Measurements from ENCODE around the gene CLIP4. TPM values are rescaled to one million over a fixed set of nuclear protein-coding genes. Genes with fewer than 3 reads are reported as not detected.

Gene CLIP4
- total RNA-seq, 1 donor from 2014 or later, result 27.7 TPM

GRCh38 chr2:29113027-29113686 lies 2.1 kb upstream of the CLIP4 start:
- no peaks in the 10 kb centered on the region for H3K27me3 ChIP-seq (ENCODE audit: control insufficient read depth in 3 of 3, insufficient read depth in 3 of 3, low read length in 3 of 3)
- no peaks in the 10 kb centered on the region for H3K9me3 ChIP-seq (ENCODE audit: control insufficient read depth in 3 of 3, low read length in 3 of 3)
- H3K4me1 ChIP-seq (ENCODE audit: control insufficient read depth in 3 of 3, insufficient read depth in 3 of 3, low read length in 3 of 3), result peaks cover 9 to 21% (median 10%) of the 10 kb centered on the region in 3 donors
- no peaks in the 10 kb centered on the region for H3K36me3 ChIP-seq (ENCODE audit: control insufficient read depth in 3 of 3, insufficient read depth in 3 of 3, low read length in 3 of 3)
- H3K27ac ChIP-seq (ENCODE audit: low read depth, low read length), result no peak overlapping the region
- no peak overlapping the region for H3K9ac ChIP-seq (ENCODE audit: low read depth in 1 of 3, low read length in 3 of 3)
- H3K4me3 ChIP-seq (ENCODE audit: low read length in 3 of 3), result no peak overlapping the region

GRCh38 chr2:29113891-29114321 lies 1.3 kb upstream of the CLIP4 start:
- Histone ChIP-seq H3K27ac (ENCODE audit: low read depth, low read length) (peak overlapping the region; percentile 82), H3K27me3 (ENCODE audit: control insufficient read depth in 3 of 3, insufficient read depth in 3 of 3, low read length in 3 of 3) (no peaks in the 10 kb centered on the region), H3K9me3 (ENCODE audit: control insufficient read depth in 3 of 3, low read length in 3 of 3) (no peaks in the 10 kb centered on the region), H3K4me1 (ENCODE audit: control insufficient read depth in 3 of 3, insufficient read depth in 3 of 3, low read length in 3 of 3) (peaks cover 10 to 21% (median 11%) of the 10 kb centered on the region in 3 donors), H3K36me3 (ENCODE audit: control insufficient read depth in 3 of 3, insufficient read depth in 3 of 3, low read length in 3 of 3) (no peaks in the 10 kb centered on the region), H3K9ac (ENCODE audit: low read depth in 1 of 3, low read length in 3 of 3) (no peak overlapping the region), H3K4me3 (ENCODE audit: low read length in 3 of 3) (no peak overlapping the region)

- H3K4me1 ChIP-seq (ENCODE audit: control insufficient read depth in 3 of 3, insufficient read depth in 3 of 3, low read length in 3 of 3), result peaks cover 12 to 21% (median 13%) of the 10 kb centered on the region in 3 donors
- H3K9me3 ChIP-seq (ENCODE audit: control insufficient read depth in 3 of 3, low read length in 3 of 3), result no peaks in the 10 kb centered on the region
- H3K36me3 ChIP-seq (ENCODE audit: control insufficient read depth in 3 of 3, insufficient read depth in 3 of 3, low read length in 3 of 3), result no peaks in the 10 kb centered on the region
- peak overlapping the region; percentile 67 to 87 (median 78) for H3K9ac ChIP-seq (ENCODE audit: low read depth in 1 of 3, low read length in 3 of 3)
- H3K27ac ChIP-seq (ENCODE audit: low read depth, low read length), result peak overlapping the region; percentile 82
- H3K27me3 ChIP-seq (ENCODE audit: control insufficient read depth in 3 of 3, insufficient read depth in 3 of 3, low read length in 3 of 3), result no peaks in the 10 kb centered on the region
- peak overlapping the region; percentile 52 to 67 (median 64) for H3K4me3 ChIP-seq (ENCODE audit: low read length in 3 of 3)
Observed at GRCh38 chr2:29114586-29114945, 649 bp upstream of the CLIP4 start.

- H3K27ac ChIP-seq (ENCODE audit: low read depth, low read length), result peak overlapping the region; percentile 85
- no peaks in the 10 kb centered on the region for H3K36me3 ChIP-seq (ENCODE audit: control insufficient read depth in 3 of 3, insufficient read depth in 3 of 3, low read length in 3 of 3)
- peak overlapping the region; percentile 84 to 87 (median 87) for H3K9ac ChIP-seq (ENCODE audit: low read depth in 1 of 3, low read length in 3 of 3)
- peaks cover 15 to 21% (median 19%) of the 10 kb centered on the region in 3 donors for H3K4me1 ChIP-seq (ENCODE audit: control insufficient read depth in 3 of 3, insufficient read depth in 3 of 3, low read length in 3 of 3)
- no peaks in the 10 kb centered on the region for H3K27me3 ChIP-seq (ENCODE audit: control insufficient read depth in 3 of 3, insufficient read depth in 3 of 3, low read length in 3 of 3)
- no peaks in the 10 kb centered on the region for H3K9me3 ChIP-seq (ENCODE audit: control insufficient read depth in 3 of 3, low read length in 3 of 3)
- H3K4me3 ChIP-seq (ENCODE audit: low read length in 3 of 3), result peak overlapping the region; percentile 81 to 94 (median 91)
Observed at GRCh38 chr2:29115797-29116781, 874 bp downstream of the CLIP4 start.

- no peak overlapping the region for H3K4me3 ChIP-seq (ENCODE audit: low read length in 3 of 3)
- H3K9ac ChIP-seq (ENCODE audit: low read depth in 1 of 3, low read length in 3 of 3), result no peak overlapping the region
- no peaks in the 10 kb centered on the region for H3K27me3 ChIP-seq (ENCODE audit: control insufficient read depth in 3 of 3, insufficient read depth in 3 of 3, low read length in 3 of 3)
- no peaks in the 10 kb centered on the region for H3K36me3 ChIP-seq (ENCODE audit: control insufficient read depth in 3 of 3, insufficient read depth in 3 of 3, low read length in 3 of 3)
- no peaks in the 10 kb centered on the region for H3K9me3 ChIP-seq (ENCODE audit: control insufficient read depth in 3 of 3, low read length in 3 of 3)
- H3K27ac ChIP-seq (ENCODE audit: low read depth, low read length), result peak overlapping the region; percentile 4
- peaks cover 15 to 21% (median 19%) of the 10 kb centered on the region in 3 donors for H3K4me1 ChIP-seq (ENCODE audit: control insufficient read depth in 3 of 3, insufficient read depth in 3 of 3, low read length in 3 of 3)
Observed at GRCh38 chr2:29117636-29118303, 2.6 kb downstream of the CLIP4 start.

- H3K27ac ChIP-seq (ENCODE audit: low read depth, low read length), result no peak overlapping the region
- H3K4me3 ChIP-seq (ENCODE audit: low read length in 3 of 3), result no peak overlapping the region
- H3K9ac ChIP-seq (ENCODE audit: low read depth in 1 of 3, low read length in 3 of 3), result no peak overlapping the region
- H3K4me1 ChIP-seq (ENCODE audit: control insufficient read depth in 3 of 3, insufficient read depth in 3 of 3, low read length in 3 of 3), result peaks cover 15 to 21% (median 19%) of the 10 kb centered on the region in 3 donors
- H3K9me3 ChIP-seq (ENCODE audit: control insufficient read depth in 3 of 3, low read length in 3 of 3), result peaks cover 0 to 3% (median 0%) of the 10 kb centered on the region in 3 donors
- H3K27me3 ChIP-seq (ENCODE audit: control insufficient read depth in 3 of 3, insufficient read depth in 3 of 3, low read length in 3 of 3), result no peaks in the 10 kb centered on the region
- peaks cover 0 to 8% (median 3%) of the 10 kb centered on the region in 3 donors for H3K36me3 ChIP-seq (ENCODE audit: control insufficient read depth in 3 of 3, insufficient read depth in 3 of 3, low read length in 3 of 3)
Observed at GRCh38 chr2:29119211-29119610, 4.0 kb downstream of the CLIP4 start.

- Histone ChIP-seq H3K27ac (ENCODE audit: low read depth, low read length) (no peak overlapping the region), H3K9ac (ENCODE audit: low read depth in 1 of 3, low read length in 3 of 3) (no peak overlapping the region), H3K27me3 (ENCODE audit: control insufficient read depth in 3 of 3, insufficient read depth in 3 of 3, low read length in 3 of 3) (no peaks in the 10 kb centered on the region), H3K4me1 (ENCODE audit: control insufficient read depth in 3 of 3, insufficient read depth in 3 of 3, low read length in 3 of 3) (peaks cover 13 to 15% (median 15%) of the 10 kb centered on the region in 3 donors), H3K9me3 (ENCODE audit: control insufficient read depth in 3 of 3, low read length in 3 of 3) (peaks cover 0 to 3% (median 0%) of the 10 kb centered on the region in 3 donors), H3K36me3 (ENCODE audit: control insufficient read depth in 3 of 3, insufficient read depth in 3 of 3, low read length in 3 of 3) (peaks cover 2 to 16% (median 12%) of the 10 kb centered on the region in 3 donors), H3K4me3 (ENCODE audit: low read length in 3 of 3) (no peak overlapping the region)
Observed at GRCh38 chr2:29120846-29121245, 5.6 kb downstream of the CLIP4 start.

GRCh38 chr2:29123617-29124349 lies 8.6 kb downstream of the CLIP4 start:
- H3K9ac ChIP-seq (ENCODE audit: low read depth in 1 of 3, low read length in 3 of 3), result no peak overlapping the region
- peaks cover 0 to 8% (median 5%) of the 10 kb centered on the region in 3 donors for H3K4me1 ChIP-seq (ENCODE audit: control insufficient read depth in 3 of 3, insufficient read depth in 3 of 3, low read length in 3 of 3)
- no peak overlapping the region for H3K4me3 ChIP-seq (ENCODE audit: low read length in 3 of 3)
- H3K9me3 ChIP-seq (ENCODE audit: control insufficient read depth in 3 of 3, low read length in 3 of 3), result peaks cover 0 to 3% (median 0%) of the 10 kb centered on the region in 3 donors
- no peak overlapping the region for H3K27ac ChIP-seq (ENCODE audit: low read depth, low read length)
- H3K36me3 ChIP-seq (ENCODE audit: control insufficient read depth in 3 of 3, insufficient read depth in 3 of 3, low read length in 3 of 3), result peaks cover 2 to 19% (median 12%) of the 10 kb centered on the region in 3 donors
- no peaks in the 10 kb centered on the region for H3K27me3 ChIP-seq (ENCODE audit: control insufficient read depth in 3 of 3, insufficient read depth in 3 of 3, low read length in 3 of 3)

- no peak overlapping the region for H3K4me3 ChIP-seq (ENCODE audit: low read length in 3 of 3)
- H3K4me1 ChIP-seq (ENCODE audit: control insufficient read depth in 3 of 3, insufficient read depth in 3 of 3, low read length in 3 of 3), result peaks cover 0 to 7% (median 3%) of the 10 kb centered on the region in 3 donors
- H3K27me3 ChIP-seq (ENCODE audit: control insufficient read depth in 3 of 3, insufficient read depth in 3 of 3, low read length in 3 of 3), result no peaks in the 10 kb centered on the region
- H3K36me3 ChIP-seq (ENCODE audit: control insufficient read depth in 3 of 3, insufficient read depth in 3 of 3, low read length in 3 of 3), result peaks cover 2 to 19% (median 12%) of the 10 kb centered on the region in 3 donors
- no peak overlapping the region for H3K27ac ChIP-seq (ENCODE audit: low read depth, low read length)
- no peak overlapping the region for H3K9ac ChIP-seq (ENCODE audit: low read depth in 1 of 3, low read length in 3 of 3)
- H3K9me3 ChIP-seq (ENCODE audit: control insufficient read depth in 3 of 3, low read length in 3 of 3), result peaks cover 0 to 3% (median 0%) of the 10 kb centered on the region in 3 donors
Observed at GRCh38 chr2:29124504-29124903, 9.3 kb downstream of the CLIP4 start.

Measured in skeletal muscle tissue (tissue), 4 donors.